NCI-H748 treated with DMSO at 0.1 percent for 48 hours (cell line): ENCODE data around the gene NOL4L.

ENCODE experiments used
- DNase-seq: peaks from one replicate; lab custom pipeline; 2025; lab: John Stamatoyannopoulos, UW

NOL4L gene

DNA sequence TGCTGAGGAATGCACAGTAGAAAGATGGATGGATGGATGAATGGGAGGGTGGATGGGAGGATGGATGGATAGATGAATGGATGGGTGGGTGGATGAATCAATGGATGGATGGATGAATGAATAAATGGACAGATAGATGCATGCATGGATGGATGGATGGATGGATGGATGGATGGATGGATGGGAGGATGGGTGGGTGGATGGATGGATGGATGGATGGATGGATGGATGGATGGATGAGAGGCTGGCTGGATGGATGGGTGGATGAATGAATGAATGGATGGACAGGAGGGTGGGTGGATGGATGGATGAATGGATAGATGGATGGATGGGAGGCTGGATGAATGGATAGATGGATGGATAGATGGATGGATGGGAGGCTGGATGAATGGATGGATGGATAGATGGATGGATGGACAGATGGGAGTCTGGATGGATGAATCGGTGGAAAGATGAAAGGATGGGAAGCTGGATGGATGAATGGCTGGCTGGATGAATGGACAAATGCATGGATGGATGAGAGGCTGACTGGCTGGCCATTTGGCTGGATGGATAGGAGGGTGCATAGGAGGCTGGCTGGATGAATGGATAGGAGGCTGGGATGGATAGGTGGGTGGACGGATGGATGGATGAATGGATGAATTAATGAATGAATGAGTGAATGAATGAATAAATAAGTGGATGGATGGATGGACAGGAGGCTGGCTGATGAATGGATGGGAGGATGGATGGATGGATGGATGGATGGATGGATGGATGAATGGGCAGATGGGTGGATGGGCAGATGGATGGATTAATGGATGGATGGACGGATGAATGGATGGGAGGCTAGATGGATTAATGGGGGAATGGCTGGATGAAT, 28.3 kb upstream of the NOL4L start:
- no peak for DNase-seq

DNA sequence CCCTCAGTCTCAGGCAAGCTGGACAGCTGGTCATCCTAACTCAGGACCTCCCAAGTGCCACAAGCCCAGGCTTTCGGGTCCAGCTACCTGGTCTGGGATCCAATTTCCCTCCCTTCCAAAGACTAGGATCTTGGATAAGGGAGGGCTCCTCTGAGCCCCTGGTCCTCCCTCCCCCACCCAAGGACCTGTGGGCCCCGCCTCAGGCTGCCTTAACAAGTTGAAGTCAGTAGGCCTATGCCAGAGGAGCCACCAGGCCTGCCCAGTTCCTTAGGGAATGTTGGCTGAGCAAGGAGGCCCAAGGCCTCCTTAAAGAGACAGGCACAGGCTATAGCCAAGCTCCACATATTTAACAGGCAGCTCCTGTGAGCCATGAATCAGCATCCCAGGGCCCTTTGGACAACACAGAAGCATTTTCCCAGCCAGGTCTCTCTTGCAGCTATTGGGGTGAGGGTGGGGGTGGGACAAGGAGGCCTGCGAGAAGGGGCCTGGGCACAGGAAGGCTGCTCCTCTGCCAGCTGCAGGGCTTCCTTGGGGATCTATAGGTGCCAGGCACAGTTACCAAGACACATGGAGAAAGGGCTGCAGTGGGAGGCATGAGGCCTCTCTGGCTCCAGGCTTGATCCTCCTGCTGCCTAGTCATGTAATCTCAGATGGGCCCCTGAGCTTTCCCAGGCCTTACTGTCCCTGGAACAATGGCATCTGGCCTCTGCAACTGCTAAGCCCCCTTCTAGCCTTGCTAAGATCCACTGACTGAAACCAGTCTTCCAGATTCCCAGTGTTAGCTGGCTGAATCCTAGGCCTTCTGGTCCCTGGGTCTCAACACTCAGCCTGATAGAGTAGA, 27.4 kb upstream of the NOL4L start:
- no peak for DNase-seq

DNA sequence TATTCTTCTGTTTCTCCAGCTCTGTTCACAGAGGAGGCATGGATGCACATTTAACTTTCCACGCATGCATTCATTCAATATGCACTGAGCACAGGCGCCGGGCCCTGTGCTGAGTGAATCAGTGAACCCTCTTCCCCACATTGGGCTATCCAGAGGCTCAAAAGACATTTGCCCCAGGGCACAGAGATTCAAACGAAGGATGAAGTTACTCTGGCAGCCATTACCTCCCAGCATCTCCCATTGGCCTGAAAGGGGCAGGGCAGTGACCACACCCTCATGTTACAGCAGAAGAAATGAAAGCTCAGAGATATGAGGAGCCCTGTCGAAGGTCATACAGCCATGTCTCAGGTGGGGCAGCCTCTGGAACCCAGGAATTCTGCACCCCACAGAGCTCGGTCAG, 26.7 kb upstream of the NOL4L start:
- no peak for DNase-seq

DNA sequence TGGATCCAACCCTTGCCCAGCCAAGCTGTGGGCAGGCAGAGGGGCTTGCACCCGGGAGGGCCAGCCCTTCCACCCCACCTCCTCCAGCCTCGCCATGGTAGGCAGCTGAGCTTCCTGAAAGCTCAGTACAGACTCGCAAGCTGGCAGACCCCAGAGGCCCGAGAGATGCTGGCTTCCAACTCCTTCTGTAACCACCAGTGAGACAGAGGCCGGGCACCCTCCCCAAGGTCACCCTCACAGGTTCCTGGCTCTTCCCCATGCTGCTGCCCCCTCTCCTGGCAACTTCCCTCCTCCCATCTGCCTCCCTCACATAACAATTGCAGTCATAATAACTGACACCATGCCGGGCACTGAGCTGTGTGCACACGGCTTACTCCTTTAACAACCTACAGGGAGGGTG, 26.2 kb upstream of the NOL4L start:
- DNase-seq = no peak

DNA sequence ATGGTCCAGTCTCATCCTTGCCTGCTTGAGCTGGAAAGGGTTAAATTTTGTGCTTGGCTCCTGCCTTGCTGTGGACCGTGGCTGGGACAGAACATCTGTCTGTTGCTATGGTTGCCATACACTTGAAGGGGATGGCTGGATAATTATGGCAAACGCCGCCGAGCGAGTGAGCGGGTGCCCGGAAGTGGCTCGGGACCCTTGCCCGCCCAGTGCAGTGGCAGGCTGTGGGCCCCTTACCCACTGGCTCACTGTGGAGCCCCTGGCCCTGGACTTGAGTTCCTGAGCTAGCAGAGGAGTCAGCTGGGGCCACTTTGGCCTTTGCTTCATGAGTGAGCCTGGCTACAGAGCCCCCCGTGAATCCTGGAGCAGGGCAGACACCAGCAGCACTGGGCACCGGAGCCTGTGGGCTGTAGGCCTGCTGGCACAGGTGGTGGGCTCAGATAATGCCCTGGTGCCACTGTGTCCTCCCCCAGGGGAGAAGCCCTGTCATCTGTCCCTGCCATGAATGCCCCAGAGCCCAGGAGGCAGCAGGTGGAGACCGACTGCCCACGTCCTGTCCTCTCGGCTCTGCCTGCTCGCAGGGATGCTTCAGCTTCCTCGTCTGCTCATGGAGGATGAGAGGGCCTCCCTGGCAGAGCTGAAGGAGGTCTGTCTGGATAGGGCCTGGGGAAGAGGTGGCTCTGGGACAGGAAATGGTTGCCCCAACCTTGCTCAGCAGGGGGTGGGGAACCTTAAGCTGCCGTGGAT, 25.5 kb upstream of the NOL4L start:
- DNase-seq = no peak

DNA sequence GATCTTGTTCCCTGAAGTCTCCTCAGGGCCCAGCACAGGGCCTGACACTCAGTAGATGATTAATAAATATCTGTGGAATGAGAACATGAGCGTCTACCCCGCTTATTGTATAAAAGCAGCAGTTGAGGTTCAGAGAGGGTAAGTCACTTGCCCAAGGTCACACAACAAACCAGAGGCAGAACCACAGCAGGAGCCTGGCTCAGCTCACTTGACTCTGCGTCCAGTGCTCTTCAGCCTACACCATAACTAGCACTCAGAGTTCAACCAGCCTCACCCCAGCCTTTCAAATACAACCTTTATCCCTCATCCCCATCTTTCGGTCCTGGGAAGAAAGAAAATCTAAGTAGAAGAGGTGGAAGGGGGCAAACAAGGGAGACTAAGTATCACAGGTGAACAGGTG, 24.9 kb upstream of the NOL4L start:
- DNase-seq = no peak

DNA sequence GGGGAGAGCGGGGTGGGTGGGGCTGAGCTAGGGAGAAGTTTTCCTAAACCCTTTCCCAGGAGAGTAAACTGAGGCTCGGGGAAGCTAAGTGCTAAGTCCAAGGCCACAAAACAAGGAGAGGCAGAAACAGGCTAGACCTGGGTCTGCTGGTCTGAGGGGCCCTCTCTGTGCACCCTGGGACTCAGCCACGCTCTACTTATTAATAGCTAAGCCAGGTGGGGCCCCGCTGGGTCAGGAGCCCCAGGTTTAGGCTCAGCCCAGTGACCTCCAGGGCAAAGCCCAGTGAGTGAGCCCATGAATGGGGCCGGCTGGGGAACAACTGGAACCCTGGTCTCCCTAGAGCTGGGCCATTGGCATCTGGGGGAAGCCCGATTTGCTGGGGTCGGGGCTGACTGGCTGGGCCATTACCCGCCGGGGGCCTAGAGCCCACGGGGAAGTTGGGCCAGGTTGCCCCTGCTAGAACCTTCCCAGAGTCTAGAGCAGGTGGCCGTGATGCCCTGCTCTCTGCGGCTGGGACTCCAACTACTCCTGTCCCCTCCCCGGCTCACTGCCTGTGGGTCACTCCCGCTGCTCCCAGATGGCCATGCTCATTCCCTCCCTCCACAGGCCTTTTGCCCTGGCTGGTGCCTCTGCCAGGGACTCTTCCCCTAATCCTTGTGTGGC, 24.1 kb upstream of the NOL4L start:
- DNase-seq = no peak

DNA sequence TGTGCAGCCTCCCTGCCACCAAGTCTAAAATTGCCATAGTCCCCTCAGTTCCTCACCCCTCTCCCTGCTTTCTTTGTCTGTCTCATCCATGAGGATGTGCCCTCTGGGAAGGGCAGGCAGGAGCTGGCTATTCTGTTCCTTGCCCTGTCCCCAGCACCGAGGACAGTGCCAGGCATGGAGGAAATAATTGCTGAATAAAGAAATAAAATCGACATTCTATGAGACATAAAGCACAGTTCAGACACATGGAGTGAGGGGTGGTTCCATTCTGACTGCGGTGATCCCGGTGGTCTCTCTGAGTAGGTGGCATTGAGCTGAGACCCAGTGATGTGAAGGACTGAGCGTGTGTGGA, 23.5 kb upstream of the NOL4L start:
- no peak for DNase-seq

DNA sequence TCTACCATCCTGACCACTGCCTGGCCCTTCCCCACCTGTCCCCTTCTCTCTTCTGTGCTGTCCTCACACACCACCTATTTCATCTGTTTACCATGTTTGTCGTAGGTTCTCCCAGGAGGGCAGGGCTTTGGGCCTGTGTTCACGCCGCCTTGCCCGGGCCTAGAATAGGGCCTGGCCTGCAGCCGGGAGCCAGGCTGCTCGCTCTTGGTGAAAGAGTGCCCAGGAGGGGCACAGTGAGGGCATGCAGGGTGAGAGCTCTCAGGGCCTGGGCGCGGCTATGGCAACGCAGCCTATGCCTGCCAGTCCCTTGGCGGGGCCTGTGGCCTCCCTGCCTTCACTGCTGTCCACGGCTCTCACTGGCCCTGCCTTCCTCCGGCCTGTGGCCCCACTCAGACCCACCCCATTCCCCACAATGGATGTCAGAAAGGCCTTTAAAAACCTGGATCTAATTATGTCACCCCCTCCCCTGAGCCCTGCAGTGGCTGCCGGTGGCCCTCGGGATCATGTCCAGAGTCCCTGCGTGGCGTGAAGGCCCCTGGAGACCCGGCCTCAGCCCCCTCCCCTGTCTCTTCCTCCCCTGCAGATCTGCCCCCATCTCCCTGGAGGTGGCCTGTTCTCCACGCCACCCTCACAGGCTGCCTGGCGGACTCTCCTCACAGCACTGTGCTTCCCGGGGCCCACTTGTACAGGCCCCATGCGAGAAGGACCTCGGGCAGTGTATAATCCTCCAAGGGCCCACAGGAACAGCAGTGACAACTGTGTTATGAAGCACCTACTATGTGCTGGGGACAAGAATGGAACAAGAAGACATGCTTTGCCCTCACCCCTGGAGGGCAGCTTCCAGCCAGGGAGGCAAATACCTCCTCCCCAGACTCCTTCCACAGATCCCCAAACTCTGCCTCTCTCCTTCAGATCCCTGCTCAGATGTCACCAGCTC, 22.9 kb upstream of the NOL4L start:
- DNase-seq = no peak

DNA sequence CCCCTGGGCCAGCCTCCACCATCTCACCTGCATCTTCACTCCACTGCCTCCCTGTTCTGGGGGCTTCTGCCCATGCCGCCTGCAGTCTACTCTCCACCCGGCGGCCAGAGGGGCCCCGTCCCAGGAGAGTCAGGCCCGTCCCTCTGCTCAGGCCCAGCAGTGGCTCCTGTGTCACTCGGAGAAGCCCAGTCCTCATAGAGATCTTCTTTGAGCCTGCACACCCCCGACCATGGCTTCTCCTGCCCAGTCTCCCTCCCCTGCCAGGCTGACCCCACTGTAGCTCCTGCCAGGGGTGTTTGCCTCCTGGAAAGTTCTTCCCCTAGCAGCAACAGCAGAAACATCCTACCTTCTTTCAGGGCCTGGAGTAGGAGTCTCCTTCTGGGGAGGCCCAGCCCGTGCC, 22.2 kb upstream of the NOL4L start:
- no peak for DNase-seq

DNA sequence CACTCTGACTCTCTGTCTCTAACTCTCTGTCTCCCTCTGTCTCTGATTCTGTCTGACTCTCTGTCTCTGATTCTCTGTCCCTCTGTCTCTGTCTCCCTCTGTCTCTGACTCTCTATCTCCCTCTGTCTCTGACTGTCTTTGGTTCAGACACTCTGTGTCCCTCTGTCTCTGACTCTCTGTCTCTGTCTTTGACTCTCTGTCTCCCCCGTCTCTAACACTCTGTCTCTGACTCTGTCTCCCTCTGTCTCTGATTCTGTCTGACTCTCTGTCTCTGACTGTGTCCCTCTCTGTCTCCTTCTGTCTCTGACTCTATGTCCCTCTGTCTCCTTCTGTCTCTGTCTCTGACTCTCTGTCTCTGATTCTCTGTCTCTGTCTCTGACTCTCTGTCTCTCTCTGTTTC, 21.7 kb upstream of the NOL4L start:
- no peak for DNase-seq

DNA sequence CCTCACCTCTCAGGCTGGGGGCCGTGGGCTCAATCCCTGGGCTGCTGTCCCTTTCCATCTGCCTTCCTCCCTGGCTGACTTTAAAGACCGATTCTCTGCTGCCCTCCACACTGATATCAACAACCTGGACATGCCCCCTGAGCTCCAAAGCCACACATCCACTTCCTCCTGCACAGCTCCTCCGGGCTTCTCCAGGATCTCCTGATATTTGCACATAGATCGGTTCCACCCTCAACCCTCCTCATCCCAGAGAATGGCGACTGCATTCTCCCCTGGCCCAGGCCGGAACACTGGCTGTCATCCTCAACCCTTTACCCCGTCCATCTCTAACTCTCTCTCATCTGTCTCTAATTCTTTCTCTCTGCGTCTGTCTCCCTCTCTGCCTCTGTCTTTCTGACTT, 21.0 kb upstream of the NOL4L start:
- no peak for DNase-seq

DNA sequence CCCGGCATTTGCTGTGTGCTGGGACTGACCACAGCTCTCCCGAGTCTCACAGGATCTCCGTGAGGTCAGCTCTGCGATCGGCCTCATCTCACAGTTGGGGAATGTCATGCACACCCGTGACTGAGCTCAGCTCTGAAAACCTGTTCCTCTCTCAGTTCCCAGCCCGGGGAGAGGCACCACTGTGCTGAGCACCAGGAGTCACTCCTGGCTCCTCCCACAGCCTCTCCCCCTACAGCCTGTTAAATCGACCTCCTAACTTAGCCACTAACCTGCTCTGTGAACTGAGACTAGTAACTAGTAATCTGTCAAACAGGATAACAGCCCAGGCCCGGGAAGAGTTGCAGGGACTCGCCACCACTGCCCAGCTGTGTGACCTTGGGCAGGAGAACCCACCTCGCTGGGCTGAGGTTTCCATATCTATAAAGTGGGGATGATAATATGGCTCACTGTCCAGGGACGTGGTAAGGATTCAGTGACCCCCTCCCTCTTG, 20.1 kb upstream of the NOL4L start:
- no peak for DNase-seq

DNA sequence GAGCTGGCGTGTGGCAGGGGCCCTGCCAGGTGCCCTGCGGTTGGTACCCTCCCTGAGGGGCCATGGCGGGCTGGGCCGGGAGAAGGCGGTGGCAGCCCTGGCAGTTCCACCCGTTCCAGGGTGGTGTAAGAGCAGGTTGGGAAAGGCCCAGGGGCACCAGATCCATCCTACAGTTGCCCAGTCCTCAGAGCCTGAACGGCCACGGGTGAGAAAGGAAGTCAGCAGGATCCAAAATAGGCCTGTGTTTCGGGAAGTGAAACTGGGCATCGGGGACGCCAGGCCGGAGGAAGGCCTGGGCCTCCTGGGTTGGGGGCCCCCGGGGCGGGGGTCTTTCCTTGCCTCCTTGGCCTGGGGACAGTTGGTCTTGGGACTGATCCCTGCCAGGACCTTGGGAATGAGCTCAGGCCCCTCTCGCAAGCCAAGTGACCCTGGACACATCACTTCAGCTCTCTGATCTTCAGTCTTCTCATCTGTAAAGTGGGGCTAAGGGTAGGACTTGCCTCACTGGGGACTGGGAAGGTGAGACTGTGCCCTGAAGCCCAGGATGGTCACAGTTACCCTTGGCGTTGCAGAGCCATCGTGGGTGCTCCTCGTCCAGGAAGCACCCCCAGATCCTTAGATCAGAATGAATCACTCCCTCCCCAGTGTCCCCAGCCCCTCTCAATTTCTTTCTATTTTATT, 18.1 kb upstream of the NOL4L start:
- DNase-seq = no peak

DNA sequence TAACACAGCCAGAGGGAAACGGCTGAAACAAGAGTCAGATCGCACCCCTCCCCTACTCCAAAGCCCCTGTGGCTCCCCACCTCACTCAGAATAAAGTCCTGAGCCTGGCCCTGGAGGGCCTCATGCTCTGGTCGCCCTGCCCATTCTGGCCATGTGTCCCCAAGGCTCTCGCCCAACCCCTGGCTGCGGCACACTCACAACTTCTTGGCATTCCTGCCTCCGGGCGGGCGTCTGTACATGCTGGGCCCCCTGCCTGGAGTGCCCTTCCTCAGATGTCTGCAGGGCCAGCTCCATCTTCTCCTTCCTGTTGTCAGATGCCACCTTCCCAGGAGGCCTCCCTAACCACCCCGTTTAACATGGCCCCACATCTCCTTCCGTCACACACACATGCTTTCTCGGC, 17.1 kb upstream of the NOL4L start:
- no peak for DNase-seq

DNA sequence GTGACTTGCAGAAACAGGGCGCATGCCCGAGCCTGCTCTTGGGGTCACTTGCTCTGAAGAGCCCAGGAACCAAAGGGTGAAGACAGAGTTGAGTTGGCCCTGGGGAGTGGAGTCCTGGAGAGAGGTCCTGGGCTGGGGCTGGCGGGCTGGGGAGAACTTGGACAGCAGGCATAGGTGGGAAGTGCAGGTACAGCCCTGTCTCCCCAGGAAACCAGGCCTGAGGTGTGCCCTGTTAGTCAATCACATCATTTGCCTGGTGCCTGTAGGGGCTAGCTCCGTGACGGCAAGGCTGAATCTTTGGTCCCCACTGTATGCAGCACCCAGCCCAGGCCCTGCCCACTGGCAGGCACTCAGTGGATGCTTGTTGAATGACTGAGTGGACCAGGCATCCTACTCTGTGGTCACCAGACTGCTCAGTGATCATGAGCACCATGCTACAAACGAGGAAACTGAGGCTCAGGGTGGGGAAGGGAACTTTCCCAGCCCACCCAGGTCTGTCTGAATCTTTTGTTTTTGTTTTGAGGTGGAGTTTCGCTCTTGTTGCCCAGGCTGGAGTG, 15.6 kb upstream of the NOL4L start:
- DNase-seq = no peak

DNA sequence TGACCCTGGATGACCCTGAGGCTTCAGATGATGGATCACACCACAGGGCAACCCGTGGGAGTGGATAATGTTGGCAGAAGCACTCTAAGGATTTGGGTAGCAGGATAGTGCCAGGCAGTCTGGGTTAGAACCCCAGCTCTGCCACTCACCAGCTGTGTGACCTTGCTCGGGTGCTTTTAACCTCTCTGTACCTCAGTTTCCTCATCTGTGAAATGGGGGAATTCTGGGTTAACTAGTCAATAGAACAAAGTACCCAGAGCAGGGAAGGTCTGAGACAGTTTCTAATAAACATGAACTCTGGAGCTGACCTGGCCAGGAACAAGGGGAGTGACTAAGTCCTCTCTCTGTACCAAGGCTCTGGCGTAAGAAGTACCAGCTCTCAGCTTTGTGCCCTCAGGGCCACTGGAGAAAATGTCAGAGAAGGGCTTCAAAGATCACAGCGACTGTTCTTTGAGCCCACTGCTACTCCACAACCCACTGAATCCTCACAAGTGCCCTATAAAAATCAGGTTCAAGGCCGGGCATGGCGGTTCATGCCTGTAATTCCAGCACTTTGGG, 14.7 kb upstream of the NOL4L start:
- no peak for DNase-seq

DNA sequence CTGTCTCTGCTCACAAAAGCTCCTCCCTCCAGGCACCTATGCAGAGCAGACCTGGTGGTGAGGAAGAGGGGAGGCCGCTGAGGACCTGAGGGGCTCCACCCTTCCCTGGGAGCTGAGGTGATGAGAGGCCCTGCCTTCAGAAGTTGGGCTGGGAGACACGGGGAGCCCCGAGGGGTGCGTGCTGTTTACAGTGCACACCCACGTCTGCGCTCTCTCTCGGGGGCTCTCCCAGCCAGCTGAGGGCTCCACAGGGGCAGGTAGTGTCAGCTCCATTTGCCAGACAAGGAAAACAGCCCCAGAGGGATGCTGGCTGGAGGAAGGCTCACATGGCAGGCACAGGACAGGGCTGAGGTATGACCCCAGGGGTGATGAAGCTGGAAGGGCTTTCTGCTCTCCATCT, 13.5 kb upstream of the NOL4L start:
- no peak for DNase-seq

DNA sequence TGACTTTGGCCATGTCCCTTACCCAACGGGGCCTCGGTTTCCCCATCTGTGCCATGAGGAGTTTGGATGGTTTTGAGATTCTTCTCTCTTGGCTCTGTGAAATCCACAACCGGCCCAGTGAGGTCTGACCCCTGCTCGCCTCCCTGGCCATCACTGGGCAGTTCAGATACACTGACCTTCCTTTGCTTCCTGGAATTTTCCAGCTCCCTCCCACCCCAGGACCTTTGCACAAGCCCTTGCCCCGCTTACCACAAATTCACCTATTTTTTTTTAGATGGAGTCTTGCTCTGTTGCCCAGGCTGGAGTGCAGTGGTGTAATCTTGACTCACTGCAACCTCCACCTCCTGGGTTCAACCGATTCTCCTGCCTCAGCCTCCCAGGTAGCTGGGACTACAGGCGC, 12.6 kb upstream of the NOL4L start:
- no peak for DNase-seq
